HCT116 (cell line): ENCODE measurements around the gene SNRNP200. TPM values are rescaled to one million over a fixed set of nuclear protein-coding genes. Genes with fewer than 3 reads are reported as not detected.

Experiments used
- ATAC-seq: fragments of 200-7000 bp; cut with Tn5 transposase; 2 replicates; pipeline ENCODE4 v1.9.1; 2020; ENCODE audit warnings: mild to moderate bottlenecking, moderate library complexity
- BruUV-seq: library from RNA; stranded (reverse); fragments of 400-500 nt; replicated peaks from 2 replicates; lab custom pipeline; 2021; lab: Mats Ljungman, UMichigan
- CTCF ChIA-PET: fragments of 300-600 bp; sonication (Branson Sonifier 250); formaldehyde crosslinking; loops from one replicate; lab custom pipeline; 2021; ENCODE audit warnings: antibody characterized with exemption; lab: Charles Lee
- POLR2A ChIA-PET: fragments of 300-600, 350-600 bp; sonication (Branson Sonifier 250); formaldehyde crosslinking; loops from one replicate; lab custom pipeline; 2021; ENCODE audit warnings: antibody characterized with exemption; lab: Charles Lee
- RAD21 ChIA-PET, 2 experiments: fragments of 300-600 bp; sonication (Branson Sonifier 250); formaldehyde crosslinking; loops; one replicate each; lab custom pipeline; 2023; ENCODE audit warnings: low total read pairs in 2 of 2; ENCODE audit not compliant: uncharacterized antibody in 2 of 2, unreplicated experiment in 2 of 2, low non-redundant PET in 1 of 2; lab: Charles Lee
- DNase-seq: peaks from one replicate; pipeline ENCODE4 v3.0.0-alpha.2; 2010; ENCODE audit warnings: low read depth, low spot score
- H2AFZ ChIP-seq: fragments of 200-600 bp; shearing (Covaris generic), sonication (generic); 2 replicates; pipeline ENCODE4 v1.6.1; 2017; ENCODE audit warnings: low read depth, mixed run types, mixed read lengths, antibody characterized with exemption, low read length; ENCODE audit not compliant: poor library complexity, severe bottlenecking
- H3K27ac ChIP-seq: 2 replicates; pipeline ENCODE4 v1.5.1; 2012; ENCODE audit warnings: low read depth, low read length
- H3K27me3 ChIP-seq: fragments of 200-600 bp; sonication (generic); 2 replicates; pipeline ENCODE4 v1.6.1; 2016; ENCODE audit warnings: mixed run types, low read length, mixed read lengths; ENCODE audit not compliant: insufficient read depth
- H3K36me3 ChIP-seq, 2 experiments: fragments of 200-500 bp in 1 of 2; fragments of 200-600 bp in 1 of 2; sonication (Bioruptor generic) in 1 of 2; sonication (generic) in 1 of 2; 2 replicates each; pipeline versions ENCODE4 v1.5.1 to v1.6.1; 2014 to 2016; ENCODE audit warnings: low read length in 2 of 2, inconsistent platforms in 1 of 2, mixed read lengths in 1 of 2, mixed run types in 1 of 2; ENCODE audit not compliant: insufficient read depth in 2 of 2, control insufficient read depth in 1 of 2
- H3K4me1 ChIP-seq, 2 experiments: fragments of 200-600 bp in 1 of 2; sonication (generic) in 1 of 2; 2 replicates each; pipeline versions ENCODE4 v1.5.1 to v1.6.1; 2012 to 2017; ENCODE audit warnings: low read length in 2 of 2, inconsistent platforms in 1 of 2, mild to moderate bottlenecking in 1 of 2, mixed read lengths in 1 of 2, mixed run types in 1 of 2, moderate library complexity in 1 of 2; ENCODE audit not compliant: insufficient read depth in 2 of 2, control insufficient read depth in 1 of 2
- H3K4me2 ChIP-seq: fragments of 200-600 bp; sonication (generic); 2 replicates; pipeline ENCODE4 v1.6.1; 2017; ENCODE audit warnings: mixed run types, low read length, mixed read lengths
- H3K4me3 ChIP-seq, 2 experiments: fragments of 200-600 bp in 1 of 2; sonication (generic) in 1 of 2; replicated peaks in 1 of 2; 2 replicates each; pipeline ENCODE4 v1.5.1; 2011 to 2016; ENCODE audit warnings: low read length in 2 of 2, control low read depth in 1 of 2, low read depth in 1 of 2, mild to moderate bottlenecking in 1 of 2, mixed read lengths in 1 of 2, mixed run types in 1 of 2
- H3K79me2 ChIP-seq: fragments of 200-600 bp; sonication (generic); 2 replicates; pipeline ENCODE4 v1.6.1; 2017; ENCODE audit warnings: mild to moderate bottlenecking, mixed run types, low read length, moderate library complexity, mixed read lengths; ENCODE audit not compliant: insufficient read depth
- H3K9ac ChIP-seq: fragments of 200-600 bp; sonication (generic); 2 replicates; pipeline ENCODE4 v1.6.1; 2016; ENCODE audit warnings: low read length, mixed read lengths
- H3K9me2 ChIP-seq: fragments of 200-600 bp; sonication (generic), shearing (Covaris generic); 2 replicates; pipeline ENCODE4 v1.6.1; 2017; ENCODE audit warnings: mixed run types, mild to moderate bottlenecking, moderate library complexity; ENCODE audit not compliant: insufficient read depth
- H3K9me3 ChIP-seq, 2 experiments: fragments of 200-500 bp in 1 of 2; fragments of 200-600 bp in 1 of 2; sonication (Bioruptor generic) in 1 of 2; sonication (generic) in 1 of 2; 2 replicates each; pipeline ENCODE4 v1.6.1; 2014 to 2017; ENCODE audit warnings: low read length in 2 of 2, mixed read lengths in 2 of 2, inconsistent platforms in 1 of 2, low read depth in 1 of 2, mild to moderate bottlenecking in 1 of 2, mixed run types in 1 of 2, moderate library complexity in 1 of 2; ENCODE audit not compliant: control insufficient read depth in 1 of 2, insufficient read depth in 1 of 2
- H4K20me1 ChIP-seq: fragments of 200-600 bp; sonication (generic), shearing (Covaris generic); 2 replicates; pipeline ENCODE4 v1.6.1; 2017; ENCODE audit warnings: mixed run types, mild to moderate bottlenecking, moderate library complexity; ENCODE audit not compliant: insufficient read depth
- ATF3 ChIP-seq: IDR thresholded peaks from 2 replicates; pipeline ENCODE4 v1.6.1; 2012
- CBX3 ChIP-seq: IDR thresholded peaks from 2 replicates; pipeline ENCODE4 v1.6.1; 2012; ENCODE audit warnings: low read depth
- CEBPB ChIP-seq: IDR thresholded peaks from 2 replicates; pipeline ENCODE4 v1.6.1; 2012; ENCODE audit warnings: low read depth
- CTCF ChIP-seq, 3 experiments: fragments of 200-600 bp in 1 of 3; sonication (generic) in 1 of 3; IDR thresholded peaks in 2 of 3; conservative IDR thresholded peaks in 1 of 3; 2 replicates each; pipeline ENCODE4 v1.5.1; 2012 to 2017; ENCODE audit warnings: low read depth in 2 of 3, low read length in 2 of 3, antibody characterized with exemption in 1 of 3, borderline replicate concordance in 1 of 3, control low read depth in 1 of 3, mild to moderate bottlenecking in 1 of 3, mixed read lengths in 1 of 3, mixed run types in 1 of 3, moderate library complexity in 1 of 3; ENCODE audit not compliant: insufficient read depth in 1 of 3
- EGR1 ChIP-seq: IDR thresholded peaks from 2 replicates; pipeline ENCODE4 v1.6.1; 2012; ENCODE audit warnings: low read depth
- ELF1 ChIP-seq: IDR thresholded peaks from 2 replicates; pipeline ENCODE4 v1.6.1; 2012; ENCODE audit warnings: low read depth, borderline replicate concordance
- EZH2 ChIP-seq: fragments of 200-600 bp; sonication (generic); IDR thresholded peaks from 2 replicates; pipeline ENCODE4 v1.6.1; 2017; ENCODE audit warnings: antibody characterized with exemption, mixed run types
- EZH2phosphoT487 ChIP-seq: fragments of 200-600 bp; IDR thresholded peaks from 2 replicates; pipeline ENCODE4 v1.6.1; 2018; ENCODE audit warnings: antibody characterized with exemption, borderline replicate concordance
- FOSL1 ChIP-seq: IDR thresholded peaks from 2 replicates; pipeline ENCODE4 v1.6.1; 2012; ENCODE audit warnings: low read depth
- JUND ChIP-seq: IDR thresholded peaks from 2 replicates; pipeline ENCODE4 v1.6.1; 2012
- POLR2A ChIP-seq: IDR thresholded peaks from 2 replicates; pipeline ENCODE4 v1.7.0; 2011; ENCODE audit warnings: borderline replicate concordance; ENCODE audit not compliant: insufficient read depth, insufficient read length; ENCODE audit errors: extremely low read depth
- RAD21 ChIP-seq: IDR thresholded peaks from 2 replicates; pipeline ENCODE4 v1.6.1; 2012; ENCODE audit warnings: low read depth, mild to moderate bottlenecking
- REST ChIP-seq: IDR thresholded peaks from 2 replicates; pipeline ENCODE4 v1.6.1; 2012; ENCODE audit warnings: low read depth
- SIN3A ChIP-seq: IDR thresholded peaks from 2 replicates; pipeline ENCODE4 v1.6.1; 2012; ENCODE audit warnings: low read depth
- SP1 ChIP-seq: IDR thresholded peaks from 2 replicates; pipeline ENCODE4 v1.6.1; 2012; ENCODE audit warnings: low read depth
- TCF7L2 ChIP-seq: IDR thresholded peaks from 2 replicates; pipeline ENCODE4 v1.7.0; 2011; ENCODE audit warnings: borderline replicate concordance, inconsistent platforms; ENCODE audit not compliant: insufficient read depth, insufficient read length; ENCODE audit errors: extremely low read depth
- YY1 ChIP-seq: IDR thresholded peaks from 2 replicates; pipeline ENCODE4 v1.6.1; 2011; ENCODE audit warnings: low read length, low read depth, moderate library complexity, mild to moderate bottlenecking; ENCODE audit not compliant: insufficient replicate concordance; ENCODE audit errors: extremely low read depth
- ZFX ChIP-seq: fragments of 450-650 bp; IDR thresholded peaks from 2 replicates; pipeline ENCODE4 v1.6.1; 2017
- ZNF274 ChIP-seq: fragments of 200-500 bp; sonication (Bioruptor generic); IDR thresholded peaks from 2 replicates; pipeline ENCODE4 v1.6.1; 2014; ENCODE audit warnings: mild to moderate bottlenecking, low read depth, low read length, inconsistent platforms
- intact Hi-C: fragments of 100-400 bp; cut with micrococcal nuclease; formaldehyde crosslinking; loops from 2 replicates; pipeline ENCODE4 v1.10.0; 2022
- total RNA-seq: library from RNA; stranded (reverse); gene quantifications from one replicate; pipeline ENCODE4 v1.2.1, GENCODE V29; 2021; ENCODE audit not compliant: unreplicated experiment

Gene SNRNP200
- total RNA-seq, 1 experiment from 2014 or later = 202 TPM

GRCh38 chr2:96247896-96248295 is 57.5 kb downstream of the SNRNP200 start:
- no peaks in the 10 kb centered on the region for H3K9me3 ChIP-seq
- no peak for ATAC-seq
- H3K9ac ChIP-seq = no peak overlapping the region
- H3K9me2 ChIP-seq = no peaks in the 10 kb centered on the region
- H3K79me2 ChIP-seq = no peaks in the 10 kb centered on the region
- intact Hi-C loops = no loop called here
- no TSS peak for BruUV-seq
- no peaks in the 10 kb centered on the region for H3K27me3 ChIP-seq
- ChIA-PET RAD21 (no interaction called here), CTCF (no interaction called here), POLR2A (no interaction called here)
- no peak overlapping the region for H3K4me3 ChIP-seq
- no peak for DNase-seq
- H3K4me2 ChIP-seq = no peak overlapping the region
- peaks cover 3 to 15% of the 10 kb centered on the region in 2 experiments; a peak in 3 of 4 replicates for H3K4me1 ChIP-seq
- H4K20me1 ChIP-seq = no peaks in the 10 kb centered on the region
- no peak overlapping the region for H2AFZ ChIP-seq
- no peak overlapping the region for H3K27ac ChIP-seq
- H3K36me3 ChIP-seq = peaks cover under 1 to 7% of the 10 kb centered on the region in 2 experiments; a peak in 3 of 4 replicates
- TF ChIP-seq REST (no peak), CTCF (IDR thresholded peaks at IDR 0.05 in 2 of 3, conservative IDR thresholded peaks at IDR 0.05 in 1 of 3; ENCODE audit: borderline replicate concordance in 1 of 3, insufficient read depth in 1 of 3, low read depth in 2 of 3, low read length in 2 of 3) (no peak), SP1 (no peak), SIN3A (no peak), CEBPB (no peak), YY1 (no peak), POLR2A (no peak), JUND (no peak), EZH2phosphoT487 (no peak), ZNF274 (no peak), ZFX (no peak), EGR1 (no peak), TCF7L2 (no peak), ELF1 (no peak), EZH2 (no peak), FOSL1 (no peak), CBX3 (no peak), RAD21 (no peak), ATF3 (no peak)
